Measurements from ENCODE around the gene OCRL. TPM values are rescaled to one million over a fixed set of nuclear protein-coding genes. Genes with fewer than 3 reads are reported as not detected.

OCRL gene
- total and polyA plus RNA-seq, 2 experiments from 2014 or later: 3.9 to 16.5 TPM

- no peaks in the 10 kb centered on the region for H3K36me3 ChIP-seq (ENCODE audit: insufficient read depth)
- H3K79me2 ChIP-seq (replicated peaks; ENCODE audit: insufficient read depth): no peaks in the 10 kb centered on the region
- no peaks in the 10 kb centered on the region for H3K27me3 ChIP-seq (ENCODE audit: insufficient read depth)
- Mint-ChIP-seq H3K9me3 (no peaks in the 10 kb centered on the region), H3K27me3 (ENCODE audit: insufficient read depth, low read depth, poor library complexity) (peaks cover 1% of the 10 kb centered on the region), H3K36me3 (ENCODE audit: low read depth) (no peaks in the 10 kb centered on the region), H3K4me3 (no peak overlapping the region), H3K4me1 (peaks cover 6% of the 10 kb centered on the region; the same call in 1 of the 3 replicates), H3K27ac (no peak overlapping the region)
- DNase-seq (ENCODE audit: low spot score) (no peak), ATAC-seq (no peak)
- TF ChIP-seq NANOG (IDR thresholded peaks at IDR 0.05; ENCODE audit: borderline replicate concordance) (no peak), CTCF (conservative IDR thresholded peaks at IDR 0.05; ENCODE audit: low read depth in 2 of 2) (no peak), ETS1 (IDR thresholded peaks at IDR 0.05) (no peak), ZNF462 (CRISPR knock-in tag; IDR thresholded peaks at IDR 0.05) (no peak), ZNF331 (CRISPR knock-in tag; IDR thresholded peaks at IDR 0.05; ENCODE audit: low read depth) (no peak), CREB1 (CRISPR knock-in tag; IDR thresholded peaks at IDR 0.05; ENCODE audit: low read depth) (no peak), EZH2phosphoT487 (IDR thresholded peaks at IDR 0.05; ENCODE audit: unreplicated experiment) (no peak), POLR2AphosphoS5 (IDR thresholded peaks at IDR 0.05; ENCODE audit: low read depth) (no peak), STAT1 (IDR thresholded peaks at IDR 0.05; ENCODE audit: unreplicated experiment) (no peak), ZNF114 (CRISPR knock-in tag; IDR thresholded peaks at IDR 0.05) (no peak), EZH2 (IDR thresholded peaks at IDR 0.05; ENCODE audit: low read depth, unreplicated experiment) (no peak)
- H3F3A ChIP-seq (replicated peaks; ENCODE audit: low read depth): no peaks in the 10 kb centered on the region
- no peak overlapping the region for H2AFZ ChIP-seq
- no peaks in the 10 kb centered on the region; the same call in 1 of the 2 replicates for H3K4me1 ChIP-seq (ENCODE audit: insufficient read depth)
- no peaks in the 10 kb centered on the region for H3K9me2 ChIP-seq (ENCODE audit: insufficient read depth)
- H3K4me3 ChIP-seq: no peak overlapping the region
- no peak overlapping the region for H3K27ac ChIP-seq (ENCODE audit: low read depth)
- no peaks in the 10 kb centered on the region for H4K20me1 ChIP-seq (replicated peaks; ENCODE audit: insufficient read depth)
- H3K4me2 ChIP-seq: no peak overlapping the region
These were observed 96.2 kb downstream of the OCRL start for GRCh38 chrX:129636175-129636681.
